GM12865 (cell line): ENCODE measurements around the gene ALG9.

ENCODE experiments used
- DNase-seq: peaks from one replicate; pipeline ENCODE4 v3.0.0; 2010; ENCODE audit warnings: low read depth
- H3K4me3 ChIP-seq: 2 replicates; pipeline ENCODE4 v1.5.1; 2011; ENCODE audit warnings: mild to moderate bottlenecking, low read depth, low read length, control low read depth
- TF ChIP-seq, protein P1 (sequence below): IDR thresholded peaks from 2 replicates; pipeline ENCODE4 v1.5.1; 2011; ENCODE audit warnings: low read length, control low read depth, low read depth, inconsistent platforms; ENCODE audit not compliant: insufficient read depth; ENCODE audit errors: missing control alignments

Gene ALG9

GRCh38 chr11:111879637-111879960, 8.2 kb upstream of the ALG9 start:
- TF ChIP-seq, protein P1, sequence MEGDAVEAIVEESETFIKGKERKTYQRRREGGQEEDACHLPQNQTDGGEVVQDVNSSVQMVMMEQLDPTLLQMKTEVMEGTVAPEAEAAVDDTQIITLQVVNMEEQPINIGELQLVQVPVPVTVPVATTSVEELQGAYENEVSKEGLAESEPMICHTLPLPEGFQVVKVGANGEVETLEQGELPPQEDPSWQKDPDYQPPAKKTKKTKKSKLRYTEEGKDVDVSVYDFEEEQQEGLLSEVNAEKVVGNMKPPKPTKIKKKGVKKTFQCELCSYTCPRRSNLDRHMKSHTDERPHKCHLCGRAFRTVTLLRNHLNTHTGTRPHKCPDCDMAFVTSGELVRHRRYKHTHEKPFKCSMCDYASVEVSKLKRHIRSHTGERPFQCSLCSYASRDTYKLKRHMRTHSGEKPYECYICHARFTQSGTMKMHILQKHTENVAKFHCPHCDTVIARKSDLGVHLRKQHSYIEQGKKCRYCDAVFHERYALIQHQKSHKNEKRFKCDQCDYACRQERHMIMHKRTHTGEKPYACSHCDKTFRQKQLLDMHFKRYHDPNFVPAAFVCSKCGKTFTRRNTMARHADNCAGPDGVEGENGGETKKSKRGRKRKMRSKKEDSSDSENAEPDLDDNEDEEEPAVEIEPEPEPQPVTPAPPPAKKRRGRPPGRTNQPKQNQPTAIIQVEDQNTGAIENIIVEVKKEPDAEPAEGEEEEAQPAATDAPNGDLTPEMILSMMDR, result no peak
- peak overlapping the region; percentile 77 for H3K4me3 ChIP-seq
- no peak for DNase-seq

DNA sequence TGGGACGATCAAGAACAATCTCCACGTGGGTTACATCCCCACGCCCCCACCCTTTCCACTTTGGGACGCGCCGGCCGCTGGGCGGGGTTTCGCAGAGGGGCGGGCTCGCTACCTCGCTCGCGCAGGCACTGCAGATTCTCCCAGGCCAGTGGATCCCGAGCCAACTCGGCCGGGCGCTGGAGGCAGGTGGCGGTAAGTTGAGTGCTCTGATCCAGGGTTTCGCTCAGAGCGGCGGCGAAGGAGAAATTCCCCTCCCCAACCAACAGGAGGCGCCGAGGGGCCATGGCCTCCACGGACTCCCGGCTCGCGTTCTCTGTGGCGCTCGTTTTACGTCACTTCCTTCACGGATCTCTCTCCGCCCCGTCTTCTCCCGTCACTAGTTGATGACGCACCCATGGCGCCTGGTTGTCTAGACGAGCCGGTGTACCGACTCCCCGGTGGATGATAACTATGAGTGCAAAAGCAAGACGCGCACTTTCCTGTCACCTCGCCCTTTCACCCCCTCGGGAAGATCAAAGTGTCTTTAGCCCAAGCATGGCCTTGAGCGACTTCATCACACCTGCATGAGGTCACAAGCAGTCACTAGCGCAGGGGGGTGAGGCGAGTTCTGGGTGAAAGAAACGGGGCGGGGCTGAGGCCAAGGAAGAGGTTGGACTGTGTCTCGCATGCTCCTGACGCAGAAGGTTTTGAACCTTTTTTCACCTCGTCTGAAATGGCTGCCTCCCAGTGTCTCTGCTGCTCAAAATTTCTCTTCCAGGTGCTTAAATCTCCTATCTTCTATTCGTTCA, 7.7 kb upstream of the ALG9 start, which contains the start of the genes CFAP68 and FDXACB1:
Gene CFAP68 (plus strand): TSS at position 693 of the 788 bp plus-strand sequence. CDS start 20 bp downstream, at position 713.
Gene FDXACB1 (minus strand): TSS at position 317 of the 788 bp plus-strand sequence. CDS start 33 bp downstream, at position 284.
- TF ChIP-seq, protein P1, result peak; percentile 98
- peak within 1 kb of the TSS; percentile 77 for H3K4me3 ChIP-seq
- DNase-seq, result peak; percentile 97

DNA sequence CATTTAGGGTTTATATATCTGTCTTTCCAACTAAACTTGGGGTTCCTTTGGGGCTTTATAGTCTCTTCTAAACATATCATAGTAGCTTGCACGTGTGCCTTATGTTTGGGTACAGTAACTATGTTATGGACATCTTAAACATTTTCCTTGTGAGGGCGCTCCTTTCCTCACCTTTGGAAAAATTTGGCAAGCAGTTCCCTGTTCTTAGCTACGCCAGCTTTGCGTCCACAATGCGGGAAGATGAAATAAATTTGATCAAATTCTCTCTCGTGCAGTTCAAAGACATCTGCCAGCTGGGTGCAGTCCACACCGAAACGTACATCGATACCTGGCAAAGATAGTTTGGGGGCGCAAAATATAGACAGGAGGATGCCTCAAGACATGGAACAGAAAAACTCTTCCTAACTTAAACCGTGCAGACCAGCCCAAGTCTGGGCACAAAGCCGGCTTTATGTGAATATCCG, 7.0 kb upstream of the ALG9 start:
- TF ChIP-seq, protein P1, result peak; percentile 3
- H3K4me3 ChIP-seq, result peak overlapping the region; percentile 77
- no peak for DNase-seq

DNA sequence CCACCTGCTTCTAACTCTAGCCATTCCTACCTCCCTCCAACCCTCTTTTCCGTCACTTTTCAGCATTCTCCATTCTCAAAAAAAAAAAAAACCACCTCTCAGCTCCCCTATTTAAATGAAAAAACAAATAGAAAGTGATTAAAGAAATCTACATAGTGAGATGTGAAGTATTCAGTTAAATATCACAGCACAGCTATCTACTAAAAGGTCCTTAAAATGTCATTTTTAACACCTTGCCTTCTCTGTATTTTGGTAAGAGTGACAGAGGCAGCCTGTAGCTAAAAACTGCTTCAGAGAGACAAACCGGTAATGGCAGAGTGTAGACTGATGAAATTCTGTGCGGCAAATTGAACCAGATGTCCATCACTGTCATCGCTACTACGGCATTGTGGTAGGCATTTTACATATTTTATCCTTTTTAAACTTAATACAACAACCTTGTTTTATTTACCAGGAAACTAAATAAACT, 346 bp upstream of the ALG9 start:
- H3K4me3 ChIP-seq, result peak overlapping the region; percentile 60
- TF ChIP-seq, protein P1, result no peak
- DNase-seq, result no peak

GRCh38 chr11:111870522-111870885, 877 bp downstream of the ALG9 start:
- peak overlapping the region; percentile 60 for H3K4me3 ChIP-seq
- DNase-seq, result no peak
- TF ChIP-seq, protein P1, result no peak

- TF ChIP-seq, protein P1, result no peak
- peak overlapping the region; percentile 60 for H3K4me3 ChIP-seq
These were observed 1.3 kb downstream of the ALG9 start for GRCh38 chr11:111870113-111870512.

More at GRCh38 chr11:111870113-111870512, 1.3 kb downstream of the ALG9 start:
- no peak for DNase-seq
